ENCODE results near the gene VRK3.

VRK3 gene

GRCh38 chr19:49954092-49954829 is 70.9 kb downstream of the VRK3 start:
- Histone ChIP-seq H3K4me2 (no peak overlapping the region), H3K36me3 (ENCODE audit: insufficient read depth) (no peaks in the 10 kb centered on the region), H2AFZ (ENCODE audit: low read depth) (no peak overlapping the region), H3K4me3 (IDR thresholded peaks at IDR 0.05; ENCODE audit: insufficient read depth, low read depth, low read length) (no peak overlapping the region), H3K27ac (no peak overlapping the region), H3K4me1 (ENCODE audit: low read depth, poor library complexity, severe bottlenecking) (no peaks in the 10 kb centered on the region), H3K27me3 (ENCODE audit: insufficient read depth, low read depth) (peaks cover 43% of the 10 kb centered on the region), H4K20me1 (ENCODE audit: insufficient read depth) (no peaks in the 10 kb centered on the region), H3K79me2 (ENCODE audit: insufficient read depth, low read depth) (no peaks in the 10 kb centered on the region), H3K9ac (no peak overlapping the region)
- TF ChIP-seq CTCF (conservative IDR thresholded peaks at IDR 0.05; ENCODE audit: low read depth, low read length), result no peak

- TF ChIP-seq CTCF (conservative IDR thresholded peaks at IDR 0.05; ENCODE audit: low read depth, low read length), result no peak
- Histone ChIP-seq H3K27ac (no peak overlapping the region), H3K4me1 (ENCODE audit: low read depth, poor library complexity, severe bottlenecking) (no peaks in the 10 kb centered on the region), H2AFZ (ENCODE audit: low read depth) (no peak overlapping the region), H3K4me2 (no peak overlapping the region), H3K79me2 (ENCODE audit: insufficient read depth, low read depth) (no peaks in the 10 kb centered on the region), H3K9ac (no peak overlapping the region), H3K36me3 (ENCODE audit: insufficient read depth) (no peaks in the 10 kb centered on the region), H3K27me3 (ENCODE audit: insufficient read depth, low read depth) (peaks cover 49% of the 10 kb centered on the region), H4K20me1 (ENCODE audit: insufficient read depth) (no peaks in the 10 kb centered on the region), H3K4me3 (IDR thresholded peaks at IDR 0.05; ENCODE audit: insufficient read depth, low read depth, low read length) (no peak overlapping the region)
Measured at GRCh38 chr19:49953416-49953815, 71.8 kb downstream of the VRK3 start.

- no peak overlapping the region for H3K9ac ChIP-seq
- peaks cover 51% of the 10 kb centered on the region for H3K27me3 ChIP-seq (ENCODE audit: insufficient read depth, low read depth)
- no peaks in the 10 kb centered on the region for H3K36me3 ChIP-seq (ENCODE audit: insufficient read depth)
- no peak for TF ChIP-seq CTCF (conservative IDR thresholded peaks at IDR 0.05; ENCODE audit: low read depth, low read length)
- no peak overlapping the region for H3K4me3 ChIP-seq (IDR thresholded peaks at IDR 0.05; ENCODE audit: insufficient read depth, low read depth, low read length)
- no peak overlapping the region for H3K4me2 ChIP-seq
- H3K4me1 ChIP-seq (ENCODE audit: low read depth, poor library complexity, severe bottlenecking), result no peaks in the 10 kb centered on the region
- no peak overlapping the region for H3K27ac ChIP-seq
- no peaks in the 10 kb centered on the region for H3K79me2 ChIP-seq (ENCODE audit: insufficient read depth, low read depth)
- no peak overlapping the region for H2AFZ ChIP-seq (ENCODE audit: low read depth)
- no peaks in the 10 kb centered on the region for H4K20me1 ChIP-seq (ENCODE audit: insufficient read depth)
Measured at GRCh38 chr19:49952906-49953305, 72.3 kb downstream of the VRK3 start.

- Histone ChIP-seq H2AFZ (ENCODE audit: low read depth) (no peak overlapping the region), H3K27ac (no peak overlapping the region), H3K9ac (no peak overlapping the region), H3K36me3 (ENCODE audit: insufficient read depth) (no peaks in the 10 kb centered on the region), H3K27me3 (ENCODE audit: insufficient read depth, low read depth) (peaks cover 55% of the 10 kb centered on the region), H3K4me1 (ENCODE audit: low read depth, poor library complexity, severe bottlenecking) (no peaks in the 10 kb centered on the region), H3K4me2 (no peak overlapping the region), H3K79me2 (ENCODE audit: insufficient read depth, low read depth) (no peaks in the 10 kb centered on the region), H3K4me3 (IDR thresholded peaks at IDR 0.05; ENCODE audit: insufficient read depth, low read depth, low read length) (no peak overlapping the region), H4K20me1 (ENCODE audit: insufficient read depth) (no peaks in the 10 kb centered on the region)
- no peak for TF ChIP-seq CTCF (conservative IDR thresholded peaks at IDR 0.05; ENCODE audit: low read depth, low read length)
Measured at GRCh38 chr19:49952479-49952836, 72.7 kb downstream of the VRK3 start.
